Astrocyte (in vitro differentiated cells and primary cell): ENCODE measurements around the gene AFMID. TPM values are rescaled to one million over a fixed set of nuclear protein-coding genes. Genes with fewer than 3 reads are reported as not detected.
"Not testable (repeated sequence)": the region's sequence is repeated elsewhere in the genome, so short reads cannot be mapped to it uniquely, and the experiment has no call there.

Experiments used
- DNase-seq: peaks from one replicate; pipeline ENCODE4 v3.0.0-alpha.2; 2010; ENCODE audit warnings: low read depth
- FAIRE-seq: peaks from 2 replicates; lab custom pipeline; 2011; peaks lifted over from hg19 to GRCh38; lab: Jason Lieb, UNC
- H2AFZ ChIP-seq: 2 replicates; pipeline ENCODE4 v1.6.0; 2012; ENCODE audit warnings: low read depth, low read length, inconsistent platforms
- H3K27ac ChIP-seq: 2 replicates; pipeline ENCODE4 v1.5.1; 2011; ENCODE audit warnings: low read depth, low read length, inconsistent platforms
- H3K27me3 ChIP-seq: 2 replicates; pipeline ENCODE4 v1.6.0; 2011; ENCODE audit warnings: low read length, inconsistent platforms; ENCODE audit not compliant: insufficient read depth
- H3K36me3 ChIP-seq: 2 replicates; pipeline ENCODE4 v1.5.1; 2011; ENCODE audit warnings: low read length, inconsistent platforms; ENCODE audit not compliant: insufficient read depth
- H3K4me1 ChIP-seq: 2 replicates; pipeline ENCODE4 v1.5.1; 2011; ENCODE audit warnings: low read length, inconsistent platforms; ENCODE audit not compliant: insufficient read depth
- H3K4me2 ChIP-seq: 2 replicates; pipeline ENCODE4 v1.6.0; 2012; ENCODE audit warnings: low read length, inconsistent platforms
- H3K4me3 ChIP-seq: 2 replicates; pipeline ENCODE4 v1.5.1; 2011; ENCODE audit warnings: low read depth, mild to moderate bottlenecking, low read length, inconsistent platforms; ENCODE audit not compliant: insufficient read depth
- H3K79me2 ChIP-seq: 2 replicates; pipeline ENCODE4 v1.6.0; 2012; ENCODE audit warnings: mild to moderate bottlenecking, low read length, inconsistent platforms; ENCODE audit not compliant: insufficient read depth
- H3K9ac ChIP-seq: 2 replicates; pipeline ENCODE4 v1.6.0; 2012; ENCODE audit warnings: mild to moderate bottlenecking, low read length, inconsistent platforms
- H3K9me3 ChIP-seq: 2 replicates; pipeline ENCODE4 v1.5.1; 2012; ENCODE audit warnings: low read depth, mild to moderate bottlenecking, low read length, inconsistent platforms; ENCODE audit not compliant: insufficient read depth
- H4K20me1 ChIP-seq: 2 replicates; pipeline ENCODE4 v1.6.0; 2012; ENCODE audit warnings: low read length, inconsistent platforms; ENCODE audit not compliant: insufficient read depth
- H3K27ac Mint-ChIP-seq: one replicate; pipeline ENCODE4 v1.8.0; 2021; ENCODE audit warnings: mild to moderate bottlenecking, mixed read lengths; ENCODE audit not compliant: unreplicated experiment
- H3K27me3 Mint-ChIP-seq: one replicate; pipeline ENCODE4 v1.8.0; 2021; ENCODE audit warnings: low read depth, mixed read lengths; ENCODE audit not compliant: unreplicated experiment
- H3K36me3 Mint-ChIP-seq: one replicate; pipeline ENCODE4 v1.8.0; 2021; ENCODE audit warnings: low read depth, mixed read lengths; ENCODE audit not compliant: unreplicated experiment
- H3K4me1 Mint-ChIP-seq: one replicate; pipeline ENCODE4 v1.8.0; 2021; ENCODE audit warnings: low read depth, mixed read lengths; ENCODE audit not compliant: unreplicated experiment
- H3K4me3 Mint-ChIP-seq: one replicate; pipeline ENCODE4 v1.8.0; 2021; ENCODE audit warnings: mild to moderate bottlenecking, moderate library complexity, mixed read lengths; ENCODE audit not compliant: unreplicated experiment
- H3K9me3 Mint-ChIP-seq: one replicate; pipeline ENCODE4 v1.8.0; 2021; ENCODE audit warnings: mild to moderate bottlenecking, mixed read lengths; ENCODE audit not compliant: unreplicated experiment
- CTCF ChIP-seq: IDR thresholded peaks from 2 replicates; pipeline ENCODE4 v1.5.1; 2011; ENCODE audit warnings: low read depth, mild to moderate bottlenecking, inconsistent platforms, low read length, moderate library complexity; ENCODE audit not compliant: insufficient read depth
- EZH2 ChIP-seq: IDR thresholded peaks from 2 replicates; pipeline ENCODE4 v1.6.1; 2012; ENCODE audit warnings: mild to moderate bottlenecking, low read length, inconsistent platforms; ENCODE audit not compliant: insufficient read depth
- total RNA-seq: library from RNA; stranded (reverse); gene quantifications from 2 replicates; pipeline ENCODE4 v1.2.1, GENCODE V29; 2021

AFMID gene
- total RNA-seq, 1 donor from 2014 or later, result 53.7 TPM

- H3K9ac ChIP-seq, result peak overlapping the region; percentile 72
- no peak for FAIRE-seq
Measured at GRCh38 chr17:78168903-78169793, 18.0 kb upstream of the AFMID start.

DNA sequence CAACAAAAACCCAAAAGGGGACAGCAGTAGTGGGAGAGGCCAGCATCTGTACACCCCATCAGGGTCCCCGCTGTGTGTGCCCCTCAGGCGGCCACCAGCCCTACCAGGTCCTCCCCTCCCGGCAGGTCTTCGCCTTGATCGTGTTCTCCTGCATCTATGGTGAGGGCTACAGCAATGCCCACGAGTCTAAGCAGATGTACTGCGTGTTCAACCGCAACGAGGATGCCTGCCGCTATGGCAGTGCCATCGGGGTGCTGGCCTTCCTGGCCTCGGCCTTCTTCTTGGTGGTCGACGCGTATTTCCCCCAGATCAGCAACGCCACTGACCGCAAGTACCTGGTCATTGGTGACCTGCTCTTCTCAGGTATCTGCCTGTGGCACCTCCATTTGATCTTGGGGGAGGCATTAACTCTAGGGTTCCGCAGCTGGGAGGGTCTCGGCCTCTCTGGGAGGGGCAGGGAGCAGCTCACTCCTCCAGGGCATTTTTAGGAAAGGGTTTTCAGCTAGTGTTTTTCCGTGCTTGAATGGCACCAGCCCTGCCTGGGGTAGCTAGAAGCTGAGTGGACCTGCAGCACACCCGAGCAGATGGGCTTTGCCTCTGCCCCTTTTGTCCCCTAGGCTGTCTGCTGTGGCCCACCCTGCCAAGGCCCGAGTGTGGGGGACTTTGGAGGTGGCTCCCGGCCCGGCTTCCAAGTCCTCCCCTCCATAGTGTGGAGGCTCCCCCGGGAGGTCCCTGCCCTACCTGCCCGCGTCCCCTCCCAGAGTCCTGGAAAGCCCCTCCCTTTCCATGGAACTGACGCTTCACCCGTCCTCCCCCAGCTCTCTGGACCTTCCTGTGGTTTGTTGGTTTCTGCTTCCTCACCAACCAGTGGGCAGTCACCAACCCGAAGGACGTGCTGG lies 16.2 kb upstream of the AFMID start:
- H3K27me3 ChIP-seq, result no peaks in the 10 kb centered on the region
- peak overlapping the region; percentile 69 for H3K4me3 Mint-ChIP-seq
- no peaks in the 10 kb centered on the region for H3K9me3 Mint-ChIP-seq
- H2AFZ ChIP-seq, result no peak overlapping the region
- no peak overlapping the region for H3K27ac ChIP-seq
- peaks cover 2% of the 10 kb centered on the region for H3K27me3 Mint-ChIP-seq
- FAIRE-seq (no peak), DNase-seq (no peak)
- H3K36me3 Mint-ChIP-seq, result peaks cover 9% of the 10 kb centered on the region
- no peaks in the 10 kb centered on the region for H3K9me3 ChIP-seq
- TF ChIP-seq CTCF, result no peak
- TF ChIP-seq EZH2, result no peak
- H3K36me3 ChIP-seq, result no peaks in the 10 kb centered on the region
- H3K27ac Mint-ChIP-seq, result no peak overlapping the region
- peaks cover 6% of the 10 kb centered on the region for H3K4me1 Mint-ChIP-seq
- no peak overlapping the region for H3K9ac ChIP-seq
- peaks cover 16% of the 10 kb centered on the region for H4K20me1 ChIP-seq
- peaks cover 4% of the 10 kb centered on the region for H3K4me1 ChIP-seq
- H3K4me2 ChIP-seq, result no peak overlapping the region
- no peak overlapping the region for H3K4me3 ChIP-seq
- H3K79me2 ChIP-seq, result no peaks in the 10 kb centered on the region

More at GRCh38 chr17:78168903-78169793, 18.0 kb upstream of the AFMID start:
- TF ChIP-seq EZH2 (no peak), CTCF (no peak)
- Histone ChIP-seq H3K79me2 (no peaks in the 10 kb centered on the region), H3K9me3 (no peaks in the 10 kb centered on the region), H3K36me3 (no peaks in the 10 kb centered on the region), H4K20me1 (peaks cover 16% of the 10 kb centered on the region), H3K27ac (no peak overlapping the region), H3K27me3 (no peaks in the 10 kb centered on the region), H3K4me3 (peak overlapping the region; percentile 54), H3K4me2 (peak overlapping the region; percentile 84), H2AFZ (no peak overlapping the region), H3K4me1 (peaks cover 4% of the 10 kb centered on the region)
- no peaks in the 10 kb centered on the region for H3K9me3 Mint-ChIP-seq
- peaks cover 9% of the 10 kb centered on the region for H3K36me3 Mint-ChIP-seq
- no peak for DNase-seq
- H3K4me1 Mint-ChIP-seq, result peaks cover 6% of the 10 kb centered on the region
- H3K4me3 Mint-ChIP-seq, result peak overlapping the region; percentile 80
- no peak overlapping the region for H3K27ac Mint-ChIP-seq
- peaks cover 3% of the 10 kb centered on the region for H3K27me3 Mint-ChIP-seq

DNA sequence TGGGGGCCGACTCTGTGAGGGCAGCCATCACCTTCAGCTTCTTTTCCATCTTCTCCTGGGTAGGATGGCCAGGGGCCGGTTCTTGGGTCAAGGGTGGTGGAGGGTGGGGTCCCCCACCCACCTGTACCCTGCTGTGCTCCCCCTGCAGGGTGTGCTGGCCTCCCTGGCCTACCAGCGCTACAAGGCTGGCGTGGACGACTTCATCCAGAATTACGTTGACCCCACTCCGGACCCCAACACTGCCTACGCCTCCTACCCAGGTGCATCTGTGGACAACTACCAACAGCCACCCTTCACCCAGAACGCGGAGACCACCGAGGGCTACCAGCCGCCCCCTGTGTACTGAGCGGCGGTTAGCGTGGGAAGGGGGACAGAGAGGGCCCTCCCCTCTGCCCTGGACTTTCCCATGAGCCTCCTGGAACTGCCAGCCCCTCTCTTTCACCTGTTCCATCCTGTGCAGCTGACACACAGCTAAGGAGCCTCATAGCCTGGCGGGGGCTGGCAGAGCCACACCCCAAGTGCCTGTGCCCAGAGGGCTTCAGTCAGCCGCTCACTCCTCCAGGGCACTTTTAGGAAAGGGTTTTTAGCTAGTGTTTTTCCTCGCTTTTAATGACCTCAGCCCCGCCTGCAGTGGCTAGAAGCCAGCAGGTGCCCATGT lies 15.4 kb upstream of the AFMID start:
- not testable (repeated sequence) for H3K9me3 ChIP-seq, H3K36me3 Mint-ChIP-seq, H3K79me2 ChIP-seq, H3K36me3 ChIP-seq, FAIRE-seq, H3K4me3 Mint-ChIP-seq, H3K27me3 ChIP-seq, DNase-seq, H3K4me1 Mint-ChIP-seq, H3K27ac Mint-ChIP-seq, H3K9ac ChIP-seq, H3K4me2 ChIP-seq, H3K27me3 Mint-ChIP-seq, H3K4me1 ChIP-seq, H3K4me3 ChIP-seq, H3K27ac ChIP-seq, H3K9me3 Mint-ChIP-seq, H2AFZ ChIP-seq
- H4K20me1 ChIP-seq, result peaks cover 16% of the 10 kb centered on the region
